HEK293 (cell line): Measurements from ENCODE around the gene SLC1A6.

ENCODE experiments used
- CTCF ChIA-PET: fragments of 350-600 bp; formaldehyde crosslinking; extraction: SDS; loops from one replicate; lab custom pipeline; 2021; ENCODE audit warnings: antibody characterized with exemption; lab: Yijun Ruan, JAX
- POLR2A ChIA-PET: fragments of 300-600 bp; formaldehyde crosslinking; extraction: SDS; loops from one replicate; lab custom pipeline; 2020; ENCODE audit warnings: antibody characterized with exemption, inconsistent platforms; lab: Yijun Ruan, JAX
- H3K27ac ChIP-seq: fragments of 200-500 bp; sonication (Bioruptor generic); 2 replicates; pipeline ENCODE4 v1.5.1; 2014; ENCODE audit warnings: low read depth, low read length, control low read depth, inconsistent platforms; ENCODE audit errors: extremely low read depth
- H3K36me3 ChIP-seq, 2 experiments: fragments of 200-500 bp in 1 of 2; sonication (Bioruptor generic) in 1 of 2; 1 replicate in 1 of 2; 2 replicates in 1 of 2; pipeline ENCODE4 v1.5.1; 2014 to 2017; ENCODE audit warnings: inconsistent platforms in 2 of 2, low read length in 2 of 2; ENCODE audit not compliant: control insufficient read depth in 2 of 2, insufficient read depth in 1 of 2
- H3K4me1 ChIP-seq: fragments of 200-500 bp; sonication (Bioruptor generic); 2 replicates; pipeline ENCODE4 v1.5.1; 2014; ENCODE audit warnings: mild to moderate bottlenecking, low read length, inconsistent platforms; ENCODE audit not compliant: control insufficient read depth, insufficient read depth
- H3K4me3 ChIP-seq: 2 replicates; pipeline ENCODE4 v1.5.1; 2011; ENCODE audit warnings: low read depth, mild to moderate bottlenecking, control low read depth, low read length, moderate library complexity
- H3K9me3 ChIP-seq: fragments of 200-500 bp; sonication (Bioruptor generic); 2 replicates; pipeline ENCODE4 v1.5.1; 2014; ENCODE audit warnings: low read depth, low read length, inconsistent platforms; ENCODE audit not compliant: control insufficient read depth, insufficient read depth
- BCL11A ChIP-seq: fragments of 450-650 bp; formaldehyde crosslinking; IDR thresholded peaks from 2 replicates; pipeline ENCODE4 v1.5.1; 2016; ENCODE audit warnings: low read depth, missing biosample characterization, missing genetic modification characterization
- FEZF1 ChIP-seq: fragments of 450-650 bp; formaldehyde crosslinking; IDR thresholded peaks from 2 replicates; pipeline ENCODE4 v1.5.1; 2016; ENCODE audit warnings: missing biosample characterization, missing genetic modification characterization
- GLI4 ChIP-seq: fragments of 450-650 bp; formaldehyde crosslinking; IDR thresholded peaks from 2 replicates; pipeline ENCODE4 v1.5.1; 2016; ENCODE audit warnings: missing biosample characterization, missing genetic modification characterization
- HIC1 ChIP-seq: fragments of 450-650 bp; formaldehyde crosslinking; IDR thresholded peaks from 2 replicates; pipeline ENCODE4 v1.5.1; 2016; ENCODE audit warnings: missing biosample characterization, missing genetic modification characterization
- HOXD13 ChIP-seq: sonication (generic); formaldehyde crosslinking; IDR thresholded peaks from 2 replicates; pipeline ENCODE4 v1.8.0; 2022; ENCODE audit warnings: missing genetic modification reagents, borderline replicate concordance
- KLF7 ChIP-seq: fragments of 450-650 bp; formaldehyde crosslinking; IDR thresholded peaks from 2 replicates; pipeline ENCODE4 v1.5.1; 2016; ENCODE audit warnings: missing biosample characterization, missing genetic modification characterization, borderline replicate concordance
- OSR2 ChIP-seq: fragments of 450-650 bp; formaldehyde crosslinking; IDR thresholded peaks from 2 replicates; pipeline ENCODE4 v1.5.1; 2016; ENCODE audit warnings: missing biosample characterization, missing genetic modification characterization
- PBX3 ChIP-seq: sonication (generic); formaldehyde crosslinking; IDR thresholded peaks from 2 replicates; pipeline ENCODE4 v1.8.1; 2022; ENCODE audit warnings: mild to moderate bottlenecking, moderate library complexity, missing genetic modification reagents
- SP2 ChIP-seq: fragments of 450-650 bp; formaldehyde crosslinking; IDR thresholded peaks from 2 replicates; pipeline ENCODE4 v1.5.1; 2016; ENCODE audit warnings: missing biosample characterization, missing genetic modification characterization
- TCF7L2 ChIP-seq: IDR thresholded peaks from 2 replicates; pipeline ENCODE4 v1.6.1; 2011; ENCODE audit warnings: low read depth, mild to moderate bottlenecking, inconsistent platforms, low read length, moderate library complexity, borderline replicate concordance
- WT1 ChIP-seq: fragments of 450-650 bp; formaldehyde crosslinking; IDR thresholded peaks from 2 replicates; pipeline ENCODE4 v1.5.1; 2016; ENCODE audit warnings: missing biosample characterization, missing genetic modification characterization
- ZBTB11 ChIP-seq: fragments of 450-650 bp; formaldehyde crosslinking; conservative IDR thresholded peaks from 2 replicates; pipeline ENCODE4 v1.5.1; 2016; ENCODE audit warnings: low read depth, missing biosample characterization, missing genetic modification characterization
- ZBTB49 ChIP-seq: fragments of 450-650 bp; formaldehyde crosslinking; IDR thresholded peaks from 2 replicates; pipeline ENCODE4 v1.5.1; 2016; ENCODE audit warnings: missing biosample characterization, missing genetic modification characterization, low read depth
- ZNF140 ChIP-seq: fragments of 450-650 bp; formaldehyde crosslinking; IDR thresholded peaks from 2 replicates; pipeline ENCODE4 v1.5.1; 2016; ENCODE audit warnings: missing biosample characterization, missing genetic modification characterization
- ZNF155 ChIP-seq: fragments of 450-650 bp; formaldehyde crosslinking; IDR thresholded peaks from 2 replicates; pipeline ENCODE4 v1.5.1; 2016; ENCODE audit warnings: missing biosample characterization, missing genetic modification characterization
- ZNF202 ChIP-seq: fragments of 450-650 bp; formaldehyde crosslinking; IDR thresholded peaks from 2 replicates; pipeline ENCODE4 v1.5.1; 2016; ENCODE audit warnings: missing biosample characterization, missing genetic modification characterization, borderline replicate concordance
- ZNF391 ChIP-seq: fragments of 450-650 bp; formaldehyde crosslinking; IDR thresholded peaks from 2 replicates; pipeline ENCODE4 v1.5.1; 2016; ENCODE audit warnings: low read depth, missing biosample characterization, missing genetic modification characterization, borderline replicate concordance
- ZNF488 ChIP-seq: fragments of 450-650 bp; formaldehyde crosslinking; IDR thresholded peaks from 2 replicates; pipeline ENCODE4 v1.5.1; 2016; ENCODE audit warnings: missing biosample characterization, missing genetic modification characterization
- ZNF610 ChIP-seq: fragments of 450-650 bp; formaldehyde crosslinking; IDR thresholded peaks from 2 replicates; pipeline ENCODE4 v1.5.1; 2016; ENCODE audit warnings: missing biosample characterization, missing genetic modification characterization, borderline replicate concordance
- ZNF626 ChIP-seq: fragments of 450-650 bp; sonication (Bioruptor Pico); formaldehyde crosslinking; IDR thresholded peaks from 2 replicates; pipeline ENCODE4 v1.5.1; 2018; ENCODE audit warnings: missing biosample characterization, missing genetic modification characterization, inconsistent platforms
- ZNF658 ChIP-seq: fragments of 450-650 bp; formaldehyde crosslinking; IDR thresholded peaks from 2 replicates; pipeline ENCODE4; 2016; ENCODE audit warnings: missing biosample characterization, missing genetic modification characterization
- ZNF701 ChIP-seq: fragments of 450-650 bp; formaldehyde crosslinking; IDR thresholded peaks from 2 replicates; pipeline ENCODE4 v1.5.1; 2016; ENCODE audit warnings: missing biosample characterization, missing genetic modification characterization
- ZSCAN4 ChIP-seq: fragments of 450-650 bp; formaldehyde crosslinking; IDR thresholded peaks from 2 replicates; pipeline ENCODE4 v1.5.1; 2017; ENCODE audit warnings: missing biosample characterization, missing genetic modification characterization

Gene SLC1A6

GRCh38 chr19:15025217-15025616, 45.6 kb upstream of the SLC1A6 start:
- no peak overlapping the region for H3K4me3 ChIP-seq
- ChIA-PET POLR2A (interaction anchor here (0.7 kb wide), 1 partner anchor 32 kb away, joined by 4 read pairs; no protein-coding TSS in a partner anchor), CTCF (interaction anchor here (0.6 to 2.1 kb wide), 4 partner anchors 29 to 1740 kb away, joined by 5 to 6 read pairs (median 5); no protein-coding TSS in a partner anchor)
- TF ChIP-seq TCF7L2 (no peak), ZNF202 (tag by site-specific recombination) (no peak), KLF7 (tag by site-specific recombination) (no peak), HIC1 (tag by site-specific recombination) (no peak), ZNF391 (tag by site-specific recombination) (no peak), GLI4 (tag by site-specific recombination) (no peak), ZBTB49 (no peak), ZNF140 (tag by site-specific recombination) (no peak), ZNF701 (tag by site-specific recombination) (no peak), ZNF610 (tag by site-specific recombination) (no peak), SP2 (no peak), ZBTB11 (tag by site-specific recombination) (no peak), ZSCAN4 (tag by site-specific recombination) (no peak), ZNF658 (tag by site-specific recombination) (no peak)
- TF ChIP-seq, all 188 proteins: peak for 0
- Histone ChIP-seq H3K4me1 (no peaks in the 10 kb centered on the region), H3K27ac (no peak overlapping the region), H3K36me3 (no peaks in the 10 kb centered on the region), H3K9me3 (no peaks in the 10 kb centered on the region)

GRCh38 chr19:15022752-15023151, 43.1 kb upstream of the SLC1A6 start:
- H3K27ac ChIP-seq = no peak overlapping the region
- CTCF ChIA-PET = no interaction called here
- TF ChIP-seq BCL11A (tag by site-specific recombination) (no peak), FEZF1 (tag by site-specific recombination) (no peak), WT1 (tag by site-specific recombination) (no peak), ZNF626 (tag by site-specific recombination) (no peak), ZNF658 (tag by site-specific recombination) (no peak), PBX3 (no peak), OSR2 (tag by site-specific recombination) (no peak), ZNF155 (tag by site-specific recombination) (no peak), ZNF488 (tag by site-specific recombination) (no peak), HOXD13 (no peak)
- TF ChIP-seq, all 188 proteins: peak for 0
- Histone ChIP-seq H3K4me1 (no peaks in the 10 kb centered on the region), H3K9me3 (no peaks in the 10 kb centered on the region), H3K4me3 (no peak overlapping the region), H3K36me3 (no peaks in the 10 kb centered on the region)
- POLR2A ChIA-PET = no interaction called here
